T-cell (primary cell): ENCODE data around the gene FMN2. TPM values are rescaled to one million over a fixed set of nuclear protein-coding genes. Genes with fewer than 3 reads are reported as not detected.

Experiments
- ATAC-seq, 4 experiments: fragments of 200-7000 bp in 3 of 4; fragments of 150-1000 bp in 1 of 4; cut with Tn5 transposase; replicated peaks in 1 of 4; 1 replicate in 3 of 4; 2 replicates in 1 of 4; pipeline ENCODE4 v1.10.0; 2021; ENCODE audit warnings: moderate library complexity in 3 of 4, mild to moderate bottlenecking in 2 of 4, moderate number of reproducible peaks in 1 of 4
- CTCF ChIA-PET, 2 donors: fragments of 300-600 bp; sonication (Branson Sonifier 250); formaldehyde crosslinking; loops; one replicate each; lab custom pipeline; 2022; ENCODE audit warnings: antibody characterized with exemption in 2 of 2; lab: Charles Lee
- POLR2A ChIA-PET, 2 donors: fragments of 300-600 bp; sonication (Branson Sonifier 250); formaldehyde crosslinking; loops; one replicate each; lab custom pipeline; 2022; ENCODE audit warnings: antibody characterized with exemption in 2 of 2; lab: Charles Lee
- DNase-seq, 35 experiments: peaks; one replicate each; pipeline versions ENCODE4 v3.0.0 to v3.0.0-alpha.2; 2013 to 2023
- H3K27ac ChIP-seq: one replicate; pipeline ENCODE4 v1.5.1; 2013; ENCODE audit warnings: low read length
- H3K27me3 ChIP-seq, 2 experiments: replicated peaks in 1 of 2; 1 replicate in 1 of 2; 2 replicates in 1 of 2; pipeline versions ENCODE4 v1.6.1 to v1.7.0; 2013; ENCODE audit warnings: low read length in 1 of 2, mixed read lengths in 1 of 2; ENCODE audit not compliant: control insufficient read depth in 2 of 2, insufficient read depth in 2 of 2; ENCODE audit errors: extremely low read depth in 1 of 2
- H3K36me3 ChIP-seq, 2 donors: 1 replicate in 1 of 2; 2 replicates in 1 of 2; pipeline versions ENCODE4 v1.6.1 to v1.7.0; 2013; ENCODE audit warnings: low read length in 1 of 2; ENCODE audit not compliant: control insufficient read depth in 2 of 2, insufficient read depth in 1 of 2; ENCODE audit errors: extremely low read depth in 1 of 2
- H3K4me1 ChIP-seq, 2 experiments: 1 replicate in 1 of 2; 2 replicates in 1 of 2; pipeline versions ENCODE4 v1.6.1 to v1.7.0; 2013; ENCODE audit warnings: low read length in 2 of 2, mixed read lengths in 1 of 2; ENCODE audit not compliant: insufficient read depth in 2 of 2, control insufficient read depth in 1 of 2; ENCODE audit errors: extremely low read depth in 1 of 2
- H3K4me3 ChIP-seq, 2 donors: 1 replicate in 1 of 2; 2 replicates in 1 of 2; pipeline versions ENCODE4 v1.5.1 to v1.7.0; 2013; ENCODE audit warnings: mild to moderate bottlenecking in 2 of 2, low read length in 1 of 2, moderate library complexity in 1 of 2; ENCODE audit not compliant: control insufficient read depth in 1 of 2; ENCODE audit errors: extremely low read depth in 1 of 2
- H3K9me3 ChIP-seq: 2 replicates; pipeline ENCODE4 v1.7.0; 2013
- H3K27ac Mint-ChIP-seq, 2 donors: one replicate each; pipeline ENCODE4 v1.8.0; 2020 to 2021; ENCODE audit warnings: mild to moderate bottlenecking in 2 of 2, mixed read lengths in 2 of 2
- H3K27me3 Mint-ChIP-seq, 2 donors: one replicate each; pipeline ENCODE4 v1.8.0; 2021 to 2022; ENCODE audit warnings: mixed read lengths in 2 of 2
- H3K36me3 Mint-ChIP-seq: one replicate; pipeline ENCODE4 v1.8.0; 2021; ENCODE audit warnings: mixed read lengths
- H3K4me1 Mint-ChIP-seq, 3 donors: one replicate each; pipeline ENCODE4 v1.8.0; 2020 to 2022; ENCODE audit warnings: mixed read lengths in 3 of 3, mild to moderate bottlenecking in 1 of 3
- H3K4me3 Mint-ChIP-seq, 3 donors: one replicate each; pipeline ENCODE4 v1.8.0; 2020 to 2022; ENCODE audit warnings: mild to moderate bottlenecking in 3 of 3, mixed read lengths in 3 of 3, moderate library complexity in 3 of 3
- H3K9me3 Mint-ChIP-seq, 3 donors: one replicate each; pipeline ENCODE4 v1.8.0; 2020 to 2022; ENCODE audit warnings: mixed read lengths in 3 of 3
- WGBS: methylation state at CpG from one replicate; pipeline ENCODE4 v1.1.5; 2013; ENCODE audit warnings: missing lambda C conversion rate; ENCODE audit not compliant: insufficient coverage; 5-methylcytosine and 5-hydroxymethylcytosine counted together
- total RNA-seq, 35 experiments: library from RNA in 6 of 35; stranded (reverse) in 6 of 35; fragments of 120-200 nt in 1 of 35; gene quantifications; one replicate each; pipeline versions ENCODE4 v1.2.1 to v1.2.4 and lab custom pipeline; 2013 to 2026

FMN2 gene
- total RNA-seq, 5 donors from 2014 or later (not counting 1 experiment from before 2014, with no cell fraction given): not detected

DNA sequence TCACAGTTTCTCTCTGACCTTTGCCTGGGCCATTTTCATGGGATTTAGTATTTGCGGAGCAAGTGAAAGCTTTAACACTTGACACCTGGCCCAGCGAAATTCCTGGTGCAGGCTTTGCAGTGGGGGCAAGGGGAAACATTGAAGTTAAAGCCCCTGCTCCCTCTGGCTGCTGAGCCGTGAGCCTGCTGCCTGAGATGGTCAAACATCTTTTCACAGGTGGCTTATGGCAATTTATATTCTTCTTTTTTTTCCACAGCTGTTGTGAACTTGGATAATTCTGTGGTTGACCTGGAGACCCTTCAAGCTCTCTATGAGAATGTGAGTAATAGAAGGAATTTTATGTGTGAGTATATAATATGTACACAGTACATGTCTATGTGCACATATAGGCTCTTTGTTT lies 202.9 kb downstream of the FMN2 start:
- ATAC-seq (no peak), DNase-seq (no peak)
- H3K4me3 ChIP-seq: no peak overlapping the region
- Mint-ChIP-seq H3K27me3 (no peaks in the 10 kb centered on the region), H3K36me3 (no peaks in the 10 kb centered on the region), H3K27ac (no peak overlapping the region), H3K4me1 (no peaks in the 10 kb centered on the region), H3K4me3 (no peak overlapping the region), H3K9me3 (peaks cover 3 to 9% (median 5%) of the 10 kb centered on the region in 3 donors)
- H3K4me1 ChIP-seq: no peaks in the 10 kb centered on the region
- H3K36me3 ChIP-seq: no peaks in the 10 kb centered on the region
- ChIA-PET CTCF (no interaction called here), POLR2A (no interaction called here)
- no peaks in the 10 kb centered on the region for H3K27me3 ChIP-seq
- no peaks in the 10 kb centered on the region for H3K9me3 ChIP-seq
- H3K27ac ChIP-seq: no peak overlapping the region
- WGBS: no CpG with 5 or more reads among the region's 3 CpGs

DNA sequence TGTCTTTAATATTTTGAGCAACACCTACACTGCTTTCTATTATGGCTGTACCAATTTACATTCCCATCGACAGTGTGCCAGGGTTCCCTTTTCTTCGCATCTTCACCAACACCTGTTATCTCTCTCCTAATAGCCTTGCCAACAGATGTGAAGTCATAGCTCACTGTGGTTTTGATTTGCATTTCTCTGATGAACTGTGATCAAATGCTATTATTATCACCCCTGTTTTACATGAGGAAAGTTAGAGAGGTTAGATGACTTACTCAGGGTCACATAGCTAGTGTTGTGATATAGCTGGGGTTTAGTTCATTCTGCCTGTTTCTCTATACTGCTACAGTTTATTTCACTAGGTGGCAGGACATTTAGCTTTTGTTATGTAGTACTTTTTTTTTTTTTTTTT lies 204.1 kb downstream of the FMN2 start:
- no peaks in the 10 kb centered on the region for H3K27me3 ChIP-seq
- H3K27ac Mint-ChIP-seq: no peak overlapping the region
- ChIA-PET CTCF (no interaction called here), POLR2A (no interaction called here)
- H3K9me3 Mint-ChIP-seq: peaks cover 8 to 13% (median 12%) of the 10 kb centered on the region in 3 donors
- no peaks in the 10 kb centered on the region for H3K36me3 ChIP-seq
- no peak for ATAC-seq
- H3K9me3 ChIP-seq: no peaks in the 10 kb centered on the region
- H3K4me3 Mint-ChIP-seq: no peak overlapping the region
- no peak overlapping the region for H3K4me3 ChIP-seq
- H3K4me1 Mint-ChIP-seq: no peaks in the 10 kb centered on the region
- H3K4me1 ChIP-seq: no peaks in the 10 kb centered on the region
- no peak for DNase-seq
- H3K27ac ChIP-seq: no peak overlapping the region
- H3K27me3 Mint-ChIP-seq: no peaks in the 10 kb centered on the region
- H3K36me3 Mint-ChIP-seq: no peaks in the 10 kb centered on the region
- no CpG with 5 or more reads among the region's 2 CpGs for WGBS

DNA sequence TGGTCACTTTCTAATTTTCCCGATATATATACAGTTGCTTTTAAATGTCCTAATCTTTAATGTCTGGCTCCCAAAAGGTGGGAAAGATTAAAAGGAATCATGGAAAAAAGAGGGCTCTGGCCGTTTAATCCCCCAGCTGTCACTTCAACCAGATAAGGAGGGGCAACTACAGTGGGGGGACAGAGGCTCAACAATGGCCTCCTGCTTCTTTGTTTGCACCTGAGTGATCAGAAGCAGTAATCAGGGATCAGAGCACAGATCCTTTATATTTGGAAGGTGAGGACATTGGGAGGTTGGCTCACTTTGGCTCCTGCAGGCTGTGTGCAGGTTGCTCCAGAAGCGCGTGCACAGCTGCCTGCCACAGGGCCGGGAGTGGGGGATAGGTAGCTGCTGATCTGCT lies 212.8 kb downstream of the FMN2 start:
- WGBS: 100% methylated on average over 3 of the region's 5 CpGs
- DNase-seq: no peak

DNA sequence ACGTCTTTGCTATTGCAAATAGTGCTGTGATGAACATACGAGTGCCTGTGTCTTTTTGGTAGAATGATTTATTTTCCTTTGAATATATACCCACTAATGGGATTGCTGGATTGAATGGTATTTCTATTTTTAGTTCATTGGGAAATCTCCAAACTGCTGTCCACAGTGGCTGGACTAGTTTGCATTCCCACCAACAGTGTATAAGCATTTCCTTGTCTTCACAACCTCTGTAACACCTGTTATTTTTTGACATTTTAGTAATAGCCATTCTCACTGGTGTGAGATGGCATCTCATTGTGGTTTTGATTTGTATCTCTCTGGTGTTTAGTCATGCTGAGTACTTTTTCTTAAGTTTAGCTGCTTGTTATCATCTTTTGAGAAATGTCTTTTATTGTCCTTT lies 215.0 kb downstream of the FMN2 start:
- H3K27ac Mint-ChIP-seq: no peak overlapping the region
- no peak overlapping the region for H3K4me3 Mint-ChIP-seq
- Histone ChIP-seq H3K4me1 (no peaks in the 10 kb centered on the region), H3K27ac (no peak overlapping the region), H3K4me3 (no peak overlapping the region), H3K9me3 (no peaks in the 10 kb centered on the region), H3K27me3 (peaks cover 0 to 6% of the 10 kb centered on the region in 2 experiments), H3K36me3 (no peaks in the 10 kb centered on the region)
- ChIA-PET CTCF (no interaction called here), POLR2A (no interaction called here)
- WGBS: no CpG with 5 or more reads among the region's 2 CpGs
- ATAC-seq: no peak
- peaks cover 7 to 14% (median 8%) of the 10 kb centered on the region in 3 donors for H3K9me3 Mint-ChIP-seq
- H3K4me1 Mint-ChIP-seq: no peaks in the 10 kb centered on the region
- no peak for DNase-seq
- H3K27me3 Mint-ChIP-seq: peaks cover 0 to 7% of the 10 kb centered on the region in 2 donors
- H3K36me3 Mint-ChIP-seq: no peaks in the 10 kb centered on the region

More for the DNA sequence above, 212.8 kb downstream of the FMN2 start:
- Histone ChIP-seq H3K36me3 (no peaks in the 10 kb centered on the region), H3K27me3 (peaks cover 0 to 5% of the 10 kb centered on the region in 2 experiments), H3K4me1 (no peaks in the 10 kb centered on the region), H3K9me3 (no peaks in the 10 kb centered on the region), H3K27ac (no peak overlapping the region), H3K4me3 (no peak overlapping the region)
- H3K27me3 Mint-ChIP-seq: peaks cover 0 to 7% of the 10 kb centered on the region in 2 donors
- ATAC-seq: no peak
- no peaks in the 10 kb centered on the region for H3K4me1 Mint-ChIP-seq
- no peaks in the 10 kb centered on the region for H3K36me3 Mint-ChIP-seq
- no peak overlapping the region for H3K27ac Mint-ChIP-seq
- H3K9me3 Mint-ChIP-seq: peaks cover 14 to 19% (median 18%) of the 10 kb centered on the region in 3 donors
- ChIA-PET POLR2A (no interaction called here), CTCF (no interaction called here)
- H3K4me3 Mint-ChIP-seq: no peak overlapping the region

DNA sequence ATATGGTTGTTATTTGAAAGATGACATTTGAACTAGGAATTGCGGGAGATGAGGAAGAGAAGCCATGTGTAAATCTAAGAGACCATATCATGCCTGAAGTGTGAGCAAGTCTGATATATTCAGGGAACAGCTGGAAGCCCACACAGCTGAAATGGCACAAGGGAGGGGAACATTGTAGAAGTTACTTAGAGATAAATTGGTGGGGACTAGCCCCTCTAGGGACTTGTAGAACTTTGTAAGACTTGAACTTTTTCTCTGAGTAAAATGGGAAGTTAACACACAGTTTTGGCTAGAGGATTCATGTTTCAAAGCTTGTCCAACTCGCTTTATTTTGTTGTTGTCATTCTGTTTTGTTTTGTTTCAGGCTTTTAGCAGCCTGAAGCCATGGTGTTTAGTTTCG lies 216.4 kb downstream of the FMN2 start:
- Histone ChIP-seq H3K27ac (no peak overlapping the region), H3K4me3 (no peak overlapping the region), H3K27me3 (peaks cover 0 to 6% of the 10 kb centered on the region in 2 experiments), H3K9me3 (no peaks in the 10 kb centered on the region), H3K36me3 (no peaks in the 10 kb centered on the region), H3K4me1 (no peaks in the 10 kb centered on the region)
- ATAC-seq: no peak
- 65% methylated on average over 2 of the region's 3 CpGs for WGBS
- ChIA-PET CTCF (no interaction called here), POLR2A (no interaction called here)
- DNase-seq: no peak
- Mint-ChIP-seq H3K9me3 (peaks cover 3 to 23% (median 5%) of the 10 kb centered on the region in 3 donors), H3K4me3 (no peak overlapping the region), H3K27ac (no peak overlapping the region), H3K36me3 (no peaks in the 10 kb centered on the region), H3K27me3 (peaks cover 0 to 7% of the 10 kb centered on the region in 2 donors), H3K4me1 (no peaks in the 10 kb centered on the region)

DNA sequence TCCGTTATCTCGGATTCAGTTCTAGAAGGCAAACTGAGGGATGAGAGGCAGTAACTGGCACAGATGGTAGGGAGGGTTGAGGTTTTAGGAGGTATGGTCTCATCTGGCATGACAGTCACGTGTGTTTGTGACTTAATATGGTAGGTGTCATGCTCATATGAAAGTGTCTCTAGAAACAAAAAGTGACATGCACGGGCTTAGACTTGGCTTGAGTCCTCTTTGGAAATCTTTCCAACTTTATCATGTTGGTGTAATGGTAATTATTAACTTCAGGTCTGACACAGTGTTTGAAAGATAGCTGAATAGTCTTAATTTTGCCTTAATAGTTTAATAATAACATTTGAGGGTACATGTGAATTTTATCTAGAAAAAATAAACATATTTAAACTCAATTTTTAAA lies 218.1 kb downstream of the FMN2 start:
- H3K4me1 ChIP-seq: no peaks in the 10 kb centered on the region
- POLR2A ChIA-PET: no interaction called here
- Mint-ChIP-seq H3K4me3 (no peak overlapping the region), H3K4me1 (no peaks in the 10 kb centered on the region), H3K9me3 (peaks cover 0 to 27% (median 0%) of the 10 kb centered on the region in 3 donors), H3K27me3 (peaks cover 0 to 7% of the 10 kb centered on the region in 2 donors), H3K27ac (no peak overlapping the region), H3K36me3 (no peaks in the 10 kb centered on the region)
- WGBS: 94% methylated on average over 2 of the region's 4 CpGs
- no peaks in the 10 kb centered on the region for H3K9me3 ChIP-seq
- H3K27ac ChIP-seq: no peak overlapping the region
- peaks cover 0 to 6% of the 10 kb centered on the region in 2 experiments for H3K27me3 ChIP-seq
- no peak overlapping the region for H3K4me3 ChIP-seq
- CTCF ChIA-PET: no interaction called here
- ATAC-seq: no peak
- no peaks in the 10 kb centered on the region for H3K36me3 ChIP-seq
- no peak for DNase-seq
